Measurements from ENCODE around the gene CLEC2B.

- TF ChIP-seq CTCF (conservative IDR thresholded peaks at IDR 0.05 in 1 of 2, IDR thresholded peaks at IDR 0.05 in 1 of 2; ENCODE audit: low read depth in 1 of 2, low read length in 2 of 2) (no peak), EZH2 (IDR thresholded peaks at IDR 0.05; ENCODE audit: low read length, missing control alignments) (no peak)
These were observed 225 bp downstream of the CLEC2B start for GRCh38 chr12:9868951-9869306.

All from fibroblast of lung (primary cell).